Thyroid gland (tissue), 4 donors: ENCODE measurements around the gene CPSF3.

ENCODE experiments used
- CTCF ChIP-seq, 6 experiments: fragments of 200-600 bp in 3 of 6; fragments of 450-650 bp in 3 of 6; sonication (generic) in 3 of 6; IDR thresholded peaks; one replicate each; pipeline ENCODE4 v1.5.1; 2016 to 2019; ENCODE audit warnings: antibody characterized with exemption in 6 of 6, mild to moderate bottlenecking in 2 of 6, inconsistent platforms in 1 of 6, moderate library complexity in 1 of 6
- POLR2A ChIP-seq, 2 donors: fragments of 450-650 bp; IDR thresholded peaks; one replicate each; pipeline ENCODE4 v1.6.1; 2017; ENCODE audit warnings: antibody characterized with exemption in 2 of 2, mild to moderate bottlenecking in 2 of 2, moderate library complexity in 1 of 2

DNA sequence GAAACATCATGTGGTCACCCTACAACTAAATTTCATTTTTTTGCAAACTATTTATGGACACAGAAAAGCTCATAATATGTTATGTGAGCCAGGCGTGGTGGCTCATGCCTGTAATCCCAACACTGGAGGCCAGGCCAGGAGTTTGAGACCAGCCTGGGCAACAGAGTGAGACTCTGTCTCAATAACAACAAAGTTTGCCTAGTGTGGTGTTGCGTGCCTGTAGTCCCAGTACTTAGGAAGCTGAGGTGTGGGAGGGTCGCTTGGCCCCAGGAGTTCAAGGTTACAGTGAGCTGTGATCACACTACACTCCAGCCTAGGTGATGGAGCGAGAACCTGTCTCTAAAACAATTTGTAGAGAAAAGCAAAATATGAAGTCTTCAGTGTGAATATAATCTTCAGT lies 56.7 kb downstream of the CPSF3 start:
- TF ChIP-seq CTCF (IDR thresholded peaks at IDR 0.05) = no peak
- TF ChIP-seq POLR2A (IDR thresholded peaks at IDR 0.05) = no peak
